Mesenchymal stem cell (in vitro differentiated cells and primary cell): ENCODE results near the gene ERCC6L2.

Source experiments
- DNase-seq: peaks from one replicate; pipeline ENCODE4 v3.0.0-alpha.2; 2013
- H2AFZ ChIP-seq: one replicate; pipeline ENCODE4 v1.6.1; 2013; ENCODE audit warnings: low read depth, mild to moderate bottlenecking, control low read depth, inconsistent platforms, low read length, moderate library complexity
- H2AK5ac ChIP-seq: 2 replicates; pipeline ENCODE4 v1.6.1; 2013; ENCODE audit warnings: low read length, moderate library complexity, mild to moderate bottlenecking, inconsistent platforms; ENCODE audit not compliant: severe bottlenecking
- H2BK120ac ChIP-seq: one replicate; pipeline ENCODE4 v1.6.1; 2013; ENCODE audit warnings: low read depth, mild to moderate bottlenecking, inconsistent platforms, low read length, moderate library complexity
- H2BK12ac ChIP-seq, 2 experiments: one replicate each; pipeline ENCODE4 v1.6.1; 2013; ENCODE audit warnings: inconsistent platforms in 2 of 2, low read length in 2 of 2, mild to moderate bottlenecking in 2 of 2, moderate library complexity in 2 of 2, control low read depth in 1 of 2
- H2BK15ac ChIP-seq: one replicate; pipeline ENCODE4 v1.6.1; 2013; ENCODE audit warnings: mild to moderate bottlenecking, low read depth, inconsistent platforms; ENCODE audit not compliant: poor library complexity, severe bottlenecking
- H2BK5ac ChIP-seq: 2 replicates; pipeline ENCODE4 v1.6.1; 2013; ENCODE audit warnings: low read depth, mild to moderate bottlenecking, low read length, control low read depth, inconsistent platforms; ENCODE audit not compliant: poor library complexity, severe bottlenecking
- H3K14ac ChIP-seq, 2 experiments: one replicate each; pipeline ENCODE4 v1.6.1; 2013; ENCODE audit warnings: inconsistent platforms in 2 of 2, low read length in 2 of 2, control low read depth in 1 of 2, mild to moderate bottlenecking in 1 of 2, moderate library complexity in 1 of 2
- H3K18ac ChIP-seq, 2 experiments: one replicate each; pipeline ENCODE4 v1.6.1; 2013; ENCODE audit warnings: inconsistent platforms in 2 of 2, low read length in 2 of 2, control low read depth in 1 of 2, low read depth in 1 of 2, mild to moderate bottlenecking in 1 of 2
- H3K23ac ChIP-seq, 2 experiments: one replicate each; pipeline ENCODE4 v1.6.1; 2013; ENCODE audit warnings: inconsistent platforms in 2 of 2, low read length in 2 of 2, mild to moderate bottlenecking in 2 of 2, moderate library complexity in 2 of 2, control low read depth in 1 of 2
- H3K27ac ChIP-seq: 2 replicates; pipeline ENCODE4 v1.5.1; 2013; ENCODE audit warnings: mild to moderate bottlenecking, moderate library complexity, low read length, control low read depth, inconsistent platforms; ENCODE audit not compliant: poor library complexity, severe bottlenecking
- H3K27me3 ChIP-seq, 2 experiments: 2 replicates each; pipeline versions ENCODE4 v1.6.1 to v1.7.0; 2013; ENCODE audit warnings: low read length in 2 of 2, mild to moderate bottlenecking in 2 of 2, moderate library complexity in 2 of 2, control low read depth in 1 of 2, inconsistent platforms in 1 of 2; ENCODE audit not compliant: control insufficient read depth in 1 of 2, insufficient read depth in 1 of 2
- H3K36me3 ChIP-seq, 2 experiments: 2 replicates each; pipeline versions ENCODE4 v1.6.1 to v1.7.0; 2013; ENCODE audit warnings: low read length in 2 of 2, control low read depth in 1 of 2, inconsistent platforms in 1 of 2, low read depth in 1 of 2, mild to moderate bottlenecking in 1 of 2; ENCODE audit not compliant: insufficient read depth in 2 of 2, control insufficient read depth in 1 of 2
- H3K4ac ChIP-seq, 2 experiments: one replicate each; pipeline ENCODE4 v1.6.1; 2013; ENCODE audit warnings: inconsistent platforms in 2 of 2, low read length in 2 of 2, mild to moderate bottlenecking in 2 of 2, moderate library complexity in 2 of 2, control low read depth in 1 of 2, low read depth in 1 of 2
- H3K4me1 ChIP-seq: 2 replicates; pipeline ENCODE4 v1.6.1; 2013; ENCODE audit warnings: low read depth, low read length, control low read depth; ENCODE audit not compliant: control insufficient read depth, insufficient read depth
- H3K4me2 ChIP-seq: 2 replicates; pipeline ENCODE4 v1.6.1; 2013; ENCODE audit warnings: low read length, mild to moderate bottlenecking, inconsistent platforms; ENCODE audit not compliant: poor library complexity, severe bottlenecking
- H3K4me3 ChIP-seq, 2 experiments: 2 replicates each; pipeline versions ENCODE4 v1.5.1 to v1.7.0; 2013; ENCODE audit warnings: low read length in 2 of 2, mild to moderate bottlenecking in 2 of 2, control low read depth in 1 of 2, low read depth in 1 of 2; ENCODE audit not compliant: insufficient read depth in 1 of 2
- H3K79me1 ChIP-seq: replicated peaks from 2 replicates; pipeline ENCODE4 v1.6.1; 2013; ENCODE audit warnings: mild to moderate bottlenecking, control low read depth, low read length, inconsistent platforms; ENCODE audit not compliant: poor library complexity, severe bottlenecking
- H3K9ac ChIP-seq: 2 replicates; pipeline ENCODE4 v1.7.0; 2013; ENCODE audit warnings: mild to moderate bottlenecking, low read length, moderate library complexity
- H3K9me3 ChIP-seq: 2 replicates; pipeline ENCODE4 v1.7.0; 2013; ENCODE audit warnings: mild to moderate bottlenecking, low read length; ENCODE audit not compliant: control insufficient read depth
- H4K8ac ChIP-seq: one replicate; pipeline ENCODE4 v1.6.1; 2013; ENCODE audit warnings: inconsistent platforms, mild to moderate bottlenecking, low read length, moderate library complexity
- H4K91ac ChIP-seq: one replicate; pipeline ENCODE4 v1.6.1; 2013; ENCODE audit warnings: mild to moderate bottlenecking, low read length, inconsistent platforms
- WGBS: methylation state at CpG from one replicate; pipeline ENCODE4 v1.1.7; 2013; ENCODE audit warnings: mixed read lengths; 5-methylcytosine and 5-hydroxymethylcytosine counted together

Gene ERCC6L2

GRCh38 chr9:95971815-95972214 is 96.3 kb downstream of the ERCC6L2 start:
- Histone ChIP-seq H3K79me1 (peaks cover 2% of the 10 kb centered on the region), H3K9ac (no peak overlapping the region), H2AFZ (no peak overlapping the region), H3K4me1 (no peaks in the 10 kb centered on the region), H3K27me3 (no peaks in the 10 kb centered on the region), H3K27ac (no peak overlapping the region), H3K4me3 (no peak overlapping the region), H2BK120ac (no peak overlapping the region), H3K4ac (no peak overlapping the region), H4K8ac (no peak overlapping the region), H3K36me3 (peaks cover 0 to 60% of the 10 kb centered on the region in 2 experiments), H2AK5ac (no peak overlapping the region), H3K18ac (no peak overlapping the region), H2BK15ac (no peak overlapping the region), H3K4me2 (no peak overlapping the region), H3K14ac (no peak overlapping the region), H2BK12ac (no peak overlapping the region), H2BK5ac (no peak overlapping the region), H4K91ac (no peak overlapping the region), H3K9me3 (no peaks in the 10 kb centered on the region), H3K23ac (no peak overlapping the region)
- no peak for DNase-seq
- WGBS: no CpG with 5 or more reads among the region's 2 CpGs

GRCh38 chr9:95974389-95974788 is 98.9 kb downstream of the ERCC6L2 start:
- H2BK5ac ChIP-seq: no peak overlapping the region
- peaks cover 0 to 63% of the 10 kb centered on the region in 2 experiments for H3K36me3 ChIP-seq
- no CpG with 5 or more reads among the region's 1 CpG for WGBS
- no peak overlapping the region for H2BK15ac ChIP-seq
- H3K9ac ChIP-seq: no peak overlapping the region
- no peaks in the 10 kb centered on the region for H3K27me3 ChIP-seq
- no peak overlapping the region for H2AK5ac ChIP-seq
- no peak overlapping the region for H3K27ac ChIP-seq
- peaks cover 1% of the 10 kb centered on the region for H3K79me1 ChIP-seq
- DNase-seq: no peak
- H4K8ac ChIP-seq: no peak overlapping the region
- no peak overlapping the region for H3K4me3 ChIP-seq
- no peak overlapping the region for H3K14ac ChIP-seq
- H2BK12ac ChIP-seq: no peak overlapping the region
- no peak overlapping the region for H2AFZ ChIP-seq
- no peak overlapping the region for H3K18ac ChIP-seq
- no peaks in the 10 kb centered on the region for H3K4me1 ChIP-seq
- H4K91ac ChIP-seq: no peak overlapping the region
- H3K4me2 ChIP-seq: no peak overlapping the region
- H2BK120ac ChIP-seq: no peak overlapping the region
- H3K4ac ChIP-seq: no peak overlapping the region
- H3K9me3 ChIP-seq: no peaks in the 10 kb centered on the region
- no peak overlapping the region for H3K23ac ChIP-seq

GRCh38 chr9:95977371-95977770 is 101.9 kb downstream of the ERCC6L2 start:
- no peak overlapping the region for H2AK5ac ChIP-seq
- H2BK5ac ChIP-seq: no peak overlapping the region
- DNase-seq: no peak
- no peak overlapping the region for H3K23ac ChIP-seq
- H4K8ac ChIP-seq: no peak overlapping the region
- H2AFZ ChIP-seq: no peak overlapping the region
- no peak overlapping the region for H3K27ac ChIP-seq
- no peak overlapping the region for H3K9ac ChIP-seq
- no peak overlapping the region for H4K91ac ChIP-seq
- peaks cover 1% of the 10 kb centered on the region for H3K79me1 ChIP-seq
- no peaks in the 10 kb centered on the region for H3K27me3 ChIP-seq
- H3K4me1 ChIP-seq: no peaks in the 10 kb centered on the region
- no CpG with 5 or more reads among the region's 1 CpG for WGBS
- no peak overlapping the region for H2BK15ac ChIP-seq
- no peak overlapping the region for H3K4ac ChIP-seq
- H3K18ac ChIP-seq: no peak overlapping the region
- no peak overlapping the region for H2BK12ac ChIP-seq
- no peak overlapping the region for H3K4me3 ChIP-seq
- no peak overlapping the region for H3K4me2 ChIP-seq
- no peak overlapping the region for H3K14ac ChIP-seq
- peaks cover 0 to 45% of the 10 kb centered on the region in 2 experiments for H3K36me3 ChIP-seq
- no peaks in the 10 kb centered on the region for H3K9me3 ChIP-seq
- no peak overlapping the region for H2BK120ac ChIP-seq

GRCh38 chr9:95978106-95978505 is 102.6 kb downstream of the ERCC6L2 start:
- H3K27me3 ChIP-seq: no peaks in the 10 kb centered on the region
- H3K4me2 ChIP-seq: no peak overlapping the region
- no peaks in the 10 kb centered on the region for H3K9me3 ChIP-seq
- no peak for DNase-seq
- no peak overlapping the region for H3K14ac ChIP-seq
- H4K91ac ChIP-seq: no peak overlapping the region
- H2BK12ac ChIP-seq: no peak overlapping the region
- no peak overlapping the region for H2AFZ ChIP-seq
- 90% methylated on average over 2 of the region's 4 CpGs for WGBS
- no peaks in the 10 kb centered on the region for H3K4me1 ChIP-seq
- no peak overlapping the region for H3K4me3 ChIP-seq
- H3K36me3 ChIP-seq: peaks cover 0 to 38% of the 10 kb centered on the region in 2 experiments
- H3K79me1 ChIP-seq: peaks cover 1% of the 10 kb centered on the region
- no peak overlapping the region for H2BK5ac ChIP-seq
- no peak overlapping the region for H2BK15ac ChIP-seq
- no peak overlapping the region for H3K4ac ChIP-seq
- H4K8ac ChIP-seq: no peak overlapping the region
- H3K23ac ChIP-seq: no peak overlapping the region
- no peak overlapping the region for H2AK5ac ChIP-seq
- no peak overlapping the region for H2BK120ac ChIP-seq
- no peak overlapping the region for H3K18ac ChIP-seq
- H3K9ac ChIP-seq: no peak overlapping the region
- no peak overlapping the region for H3K27ac ChIP-seq
